ENCODE results near the gene CREBRF.

Gene CREBRF

GRCh38 chr5:173094012-173094661 is 38.0 kb downstream of the CREBRF start:
- TF ChIP-seq CTCF (IDR thresholded peaks at IDR 0.05): no peak
- no peak overlapping the region for H3K4me3 Mint-ChIP-seq
- no peaks in the 10 kb centered on the region for H3K9me3 Mint-ChIP-seq
- no peaks in the 10 kb centered on the region for H3K4me1 Mint-ChIP-seq
- H3K36me3 Mint-ChIP-seq (ENCODE audit: low read depth): peaks cover 16% of the 10 kb centered on the region
- H3K27ac Mint-ChIP-seq: no peak overlapping the region
- no peak for DNase-seq
- H3K27me3 Mint-ChIP-seq (ENCODE audit: low read depth, poor library complexity): peaks cover 3% of the 10 kb centered on the region

- Mint-ChIP-seq H3K27ac (no peak overlapping the region), H3K36me3 (ENCODE audit: low read depth) (peaks cover 29% of the 10 kb centered on the region), H3K4me3 (no peak overlapping the region), H3K4me1 (peaks cover 8% of the 10 kb centered on the region), H3K27me3 (ENCODE audit: low read depth, poor library complexity) (peaks cover 3% of the 10 kb centered on the region), H3K9me3 (peaks cover 23% of the 10 kb centered on the region)
- DNase-seq: no peak
- TF ChIP-seq CTCF (IDR thresholded peaks at IDR 0.05): no peak
Measured at GRCh38 chr5:173098787-173099186, 42.6 kb downstream of the CREBRF start.

- no peak for TF ChIP-seq CTCF (IDR thresholded peaks at IDR 0.05)
- DNase-seq: no peak
- Mint-ChIP-seq H3K4me1 (peaks cover 8% of the 10 kb centered on the region), H3K4me3 (no peak overlapping the region), H3K36me3 (ENCODE audit: low read depth) (peaks cover 29% of the 10 kb centered on the region), H3K27me3 (ENCODE audit: low read depth, poor library complexity) (peaks cover 3% of the 10 kb centered on the region), H3K9me3 (peaks cover 23% of the 10 kb centered on the region), H3K27ac (no peak overlapping the region)
Measured at GRCh38 chr5:173099461-173099860, 43.3 kb downstream of the CREBRF start.

- H3K4me1 Mint-ChIP-seq: peaks cover 8% of the 10 kb centered on the region
- no peak for DNase-seq
- peaks cover 25% of the 10 kb centered on the region for H3K36me3 Mint-ChIP-seq (ENCODE audit: low read depth)
- peaks cover 3% of the 10 kb centered on the region for H3K27me3 Mint-ChIP-seq (ENCODE audit: low read depth, poor library complexity)
- no peak overlapping the region for H3K27ac Mint-ChIP-seq
- no peak overlapping the region for H3K4me3 Mint-ChIP-seq
- no peak for TF ChIP-seq CTCF (IDR thresholded peaks at IDR 0.05)
- H3K9me3 Mint-ChIP-seq: peaks cover 23% of the 10 kb centered on the region
Measured at GRCh38 chr5:173101245-173101644, 45.1 kb downstream of the CREBRF start.

- peaks cover 25% of the 10 kb centered on the region for H3K36me3 Mint-ChIP-seq (ENCODE audit: low read depth)
- no peak for DNase-seq
- peaks cover 23% of the 10 kb centered on the region for H3K9me3 Mint-ChIP-seq
- H3K27ac Mint-ChIP-seq: no peak overlapping the region
- TF ChIP-seq CTCF (IDR thresholded peaks at IDR 0.05): no peak
- H3K4me1 Mint-ChIP-seq: peaks cover 8% of the 10 kb centered on the region
- H3K4me3 Mint-ChIP-seq: no peak overlapping the region
- peaks cover under 1% of the 10 kb centered on the region for H3K27me3 Mint-ChIP-seq (ENCODE audit: low read depth, poor library complexity)
Measured at GRCh38 chr5:173103411-173103810, 47.3 kb downstream of the CREBRF start.

GRCh38 chr5:173108914-173109313 is 52.8 kb downstream of the CREBRF start:
- Mint-ChIP-seq H3K9me3 (no peaks in the 10 kb centered on the region), H3K36me3 (ENCODE audit: low read depth) (peaks cover 27% of the 10 kb centered on the region), H3K4me1 (no peaks in the 10 kb centered on the region), H3K27me3 (ENCODE audit: low read depth, poor library complexity) (peaks cover 7% of the 10 kb centered on the region), H3K27ac (no peak overlapping the region), H3K4me3 (no peak overlapping the region)
- DNase-seq: no peak
- no peak for TF ChIP-seq CTCF (IDR thresholded peaks at IDR 0.05)
